ENCODE results near the gene NF2.

Gene NF2

GRCh38 chr22:29717789-29718188, 114.4 kb downstream of the NF2 start:
- peaks cover 0 to 8% of the 10 kb centered on the region in 2 experiments for H3K4me1 ChIP-seq (ENCODE audit: control insufficient read depth in 1 of 2, insufficient read depth in 1 of 2, low read depth in 1 of 2, low read length in 1 of 2)
- no peaks in the 10 kb centered on the region for H3K9me3 ChIP-seq
- no peak overlapping the region for H3K27ac ChIP-seq
- peaks cover 98% of the 10 kb centered on the region for H3K27me3 ChIP-seq
- no peak overlapping the region for H3K4me3 ChIP-seq (ENCODE audit: low read depth in 1 of 2, low read length in 1 of 2)
- no peak for TF ChIP-seq CTCF (IDR thresholded peaks at IDR 0.05)
- no peaks in the 10 kb centered on the region for H3K36me3 ChIP-seq

GRCh38 chr22:29718949-29719898, 115.8 kb downstream of the NF2 start:
- peaks cover 98% of the 10 kb centered on the region for H3K27me3 ChIP-seq
- no peak overlapping the region for H3K4me3 ChIP-seq (ENCODE audit: low read depth in 1 of 2, low read length in 1 of 2)
- H3K4me1 ChIP-seq (ENCODE audit: control insufficient read depth in 1 of 2, insufficient read depth in 1 of 2, low read depth in 1 of 2, low read length in 1 of 2): peaks cover 0 to 8% of the 10 kb centered on the region in 2 experiments
- no peak overlapping the region for H3K27ac ChIP-seq
- no peak for TF ChIP-seq CTCF (IDR thresholded peaks at IDR 0.05)
- H3K36me3 ChIP-seq: no peaks in the 10 kb centered on the region
- no peaks in the 10 kb centered on the region for H3K9me3 ChIP-seq

GRCh38 chr22:29719899-29720645, 116.6 kb downstream of the NF2 start, which contains the start of gene CABP7:
Gene CABP7 (plus strand): TSS chr22:29720003. CDS start chr22:29720425, 422 bp downstream.
- H3K27ac ChIP-seq: no peak within 1 kb of the TSS
- no peaks in the 10 kb centered on the region for H3K36me3 ChIP-seq
- H3K4me3 ChIP-seq (ENCODE audit: low read depth in 1 of 2, low read length in 1 of 2): no peak within 1 kb of the TSS
- H3K9me3 ChIP-seq: no peaks in the 10 kb centered on the region
- peaks cover 0 to 8% of the 10 kb centered on the region in 2 experiments for H3K4me1 ChIP-seq (ENCODE audit: control insufficient read depth in 1 of 2, insufficient read depth in 1 of 2, low read depth in 1 of 2, low read length in 1 of 2)
- TF ChIP-seq CTCF (IDR thresholded peaks at IDR 0.05): no peak
- H3K27me3 ChIP-seq: peaks cover 98% of the 10 kb centered on the region

- Histone ChIP-seq H3K9me3 (no peaks in the 10 kb centered on the region), H3K27me3 (peaks cover 98% of the 10 kb centered on the region), H3K36me3 (no peaks in the 10 kb centered on the region), H3K27ac (no peak overlapping the region), H3K4me1 (ENCODE audit: control insufficient read depth in 1 of 2, insufficient read depth in 1 of 2, low read depth in 1 of 2, low read length in 1 of 2) (peaks cover 0 to 8% of the 10 kb centered on the region in 2 experiments), H3K4me3 (ENCODE audit: low read depth in 1 of 2, low read length in 1 of 2) (no peak overlapping the region)
- TF ChIP-seq CTCF (IDR thresholded peaks at IDR 0.05): no peak
Observed at GRCh38 chr22:29720811-29721323, 117.4 kb downstream of the NF2 start.

- no peaks in the 10 kb centered on the region for H3K9me3 ChIP-seq
- peaks cover 97% of the 10 kb centered on the region for H3K27me3 ChIP-seq
- H3K27ac ChIP-seq: no peak overlapping the region
- H3K4me1 ChIP-seq (ENCODE audit: control insufficient read depth in 1 of 2, insufficient read depth in 1 of 2, low read depth in 1 of 2, low read length in 1 of 2): peaks cover 0 to 8% of the 10 kb centered on the region in 2 experiments
- no peaks in the 10 kb centered on the region for H3K36me3 ChIP-seq
- H3K4me3 ChIP-seq (ENCODE audit: low read depth in 1 of 2, low read length in 1 of 2): no peak overlapping the region
- TF ChIP-seq CTCF (IDR thresholded peaks at IDR 0.05): no peak
Observed at GRCh38 chr22:29722151-29722550, 118.7 kb downstream of the NF2 start.
